Neural progenitor cell (in vitro differentiated cells): ENCODE measurements around the gene ACACA. TPM values are rescaled to one million over a fixed set of nuclear protein-coding genes. Genes with fewer than 3 reads are reported as not detected.

Experiments
- DNase-seq: peaks from one replicate; pipeline ENCODE4 v3.0.0-alpha.2; 2016; ENCODE audit warnings: low spot score
- H2AFZ ChIP-seq: fragments of 200-600 bp; sonication (generic); replicated peaks from 2 replicates; pipeline ENCODE4 v1.6.1; 2016; ENCODE audit warnings: antibody characterized with exemption
- H3F3A ChIP-seq: fragments of 200-600 bp; sonication (generic); 2 replicates; pipeline ENCODE4 v1.6.1; 2016; ENCODE audit warnings: antibody characterized with exemption, low read depth
- H3K27ac ChIP-seq: fragments of 200-600 bp; sonication (generic); 2 replicates; pipeline ENCODE4 v1.5.1; 2016; ENCODE audit warnings: mild to moderate bottlenecking
- H3K27me3 ChIP-seq: fragments of 200-600 bp; sonication (generic); 2 replicates; pipeline ENCODE4 v1.6.1; 2016; ENCODE audit warnings: mild to moderate bottlenecking, moderate library complexity
- H3K36me3 ChIP-seq: fragments of 200-600 bp; sonication (generic); 2 replicates; pipeline ENCODE4 v1.5.1; 2016
- H3K4me1 ChIP-seq: fragments of 200-600 bp; sonication (generic); 2 replicates; pipeline ENCODE4 v1.6.1; 2016; ENCODE audit warnings: mixed run types
- H3K4me2 ChIP-seq: fragments of 200-600 bp; sonication (generic); 2 replicates; pipeline ENCODE4 v1.6.1; 2016
- H3K4me3 ChIP-seq: fragments of 200-600 bp; sonication (generic); 2 replicates; pipeline ENCODE4 v1.5.1; 2016
- H3K79me2 ChIP-seq: fragments of 200-600 bp; sonication (generic); 2 replicates; pipeline ENCODE4 v1.6.1; 2016; ENCODE audit warnings: low read depth
- H3K9ac ChIP-seq: fragments of 200-600 bp; sonication (generic); 2 replicates; pipeline ENCODE4 v1.6.1; 2016
- H3K9me3 ChIP-seq: fragments of 200-600 bp; sonication (generic); 2 replicates; pipeline ENCODE4 v1.5.1; 2016; ENCODE audit warnings: low read depth
- H4K20me1 ChIP-seq: fragments of 200-600 bp; sonication (generic); 2 replicates; pipeline ENCODE4 v1.6.1; 2016; ENCODE audit warnings: low read depth
- H3K27ac Mint-ChIP-seq: 3 replicates; pipeline ENCODE4 v1.8.0; 2021; ENCODE audit warnings: mixed read lengths
- H3K27me3 Mint-ChIP-seq: 2 replicates; pipeline ENCODE4 v1.8.0; 2022; ENCODE audit warnings: low read depth, mild to moderate bottlenecking, inconsistent platforms, moderate library complexity, mixed read lengths; ENCODE audit not compliant: insufficient read depth
- H3K36me3 Mint-ChIP-seq: 3 replicates; pipeline ENCODE4 v1.8.0; 2021; ENCODE audit warnings: mixed read lengths
- H3K4me1 Mint-ChIP-seq: 3 replicates; pipeline ENCODE4 v1.8.0; 2021; ENCODE audit warnings: mixed read lengths
- H3K4me3 Mint-ChIP-seq: 3 replicates; pipeline ENCODE4 v1.8.0; 2021; ENCODE audit warnings: mild to moderate bottlenecking, moderate library complexity, mixed read lengths
- H3K9me3 Mint-ChIP-seq: 3 replicates; pipeline ENCODE4 v1.8.0; 2020; ENCODE audit warnings: mixed read lengths
- CTCF ChIP-seq: fragments of 200-600 bp; sonication (generic); IDR thresholded peaks from 2 replicates; pipeline ENCODE4 v1.5.1; 2017; ENCODE audit warnings: antibody characterized with exemption, mild to moderate bottlenecking
- EZH2 ChIP-seq: fragments of 200-600 bp; sonication (generic); IDR thresholded peaks from 2 replicates; pipeline ENCODE4 v1.6.1; 2017; ENCODE audit warnings: antibody characterized with exemption, mild to moderate bottlenecking, moderate library complexity
- EZH2phosphoT487 ChIP-seq: fragments of 200-600 bp; sonication (generic); IDR thresholded peaks from 2 replicates; pipeline ENCODE4 v1.6.1; 2017; ENCODE audit warnings: antibody characterized with exemption
- total RNA-seq: library from RNA; depleted of rRNA; stranded (reverse); fragments of >200 nt; gene quantifications from 2 replicates; pipeline ENCODE4 v1.2.3, GENCODE V29; 2015; ENCODE audit warnings: low replicate concordance

The ACACA gene
- total RNA-seq, 1 donor from 2014 or later = 88.6 TPM

GRCh38 chr17:37086334-37086733, 320.3 kb downstream of the ACACA start:
- peaks cover 8% of the 10 kb centered on the region for H3K27me3 Mint-ChIP-seq
- no peaks in the 10 kb centered on the region for H3K27me3 ChIP-seq
- H3K9me3 ChIP-seq = no peaks in the 10 kb centered on the region
- H3K36me3 Mint-ChIP-seq = peaks cover 27% of the 10 kb centered on the region
- DNase-seq = no peak
- H2AFZ ChIP-seq = no peak overlapping the region
- TF ChIP-seq EZH2phosphoT487 (no peak), EZH2 (no peak), CTCF (no peak)
- H3K4me3 Mint-ChIP-seq = no peak overlapping the region
- H3K4me1 Mint-ChIP-seq = peaks cover 31% of the 10 kb centered on the region
- H3K36me3 ChIP-seq = peaks cover 8% of the 10 kb centered on the region
- no peaks in the 10 kb centered on the region for H3K9me3 Mint-ChIP-seq
- H4K20me1 ChIP-seq = no peaks in the 10 kb centered on the region
- H3K27ac ChIP-seq = no peak overlapping the region
- no peak overlapping the region for H3K9ac ChIP-seq
- H3K4me3 ChIP-seq = no peak overlapping the region
- H3K4me1 ChIP-seq = peaks cover 30% of the 10 kb centered on the region
- no peaks in the 10 kb centered on the region for H3K79me2 ChIP-seq
- H3F3A ChIP-seq = peaks cover 14% of the 10 kb centered on the region
- no peak overlapping the region for H3K27ac Mint-ChIP-seq
- no peak overlapping the region for H3K4me2 ChIP-seq

- H3K79me2 ChIP-seq = no peaks in the 10 kb centered on the region
- peaks cover 21% of the 10 kb centered on the region for H3K4me1 Mint-ChIP-seq
- no peaks in the 10 kb centered on the region for H3K9me3 ChIP-seq
- no peak overlapping the region for H2AFZ ChIP-seq
- no peaks in the 10 kb centered on the region for H4K20me1 ChIP-seq
- peaks cover 8% of the 10 kb centered on the region for H3K27me3 Mint-ChIP-seq
- H3F3A ChIP-seq = peaks cover 10% of the 10 kb centered on the region
- peaks cover 8% of the 10 kb centered on the region for H3K36me3 ChIP-seq
- no peak overlapping the region for H3K4me2 ChIP-seq
- H3K4me3 Mint-ChIP-seq = no peak overlapping the region
- peaks cover 8% of the 10 kb centered on the region for H3K9me3 Mint-ChIP-seq
- no peak overlapping the region for H3K27ac Mint-ChIP-seq
- H3K9ac ChIP-seq = no peak overlapping the region
- H3K27me3 ChIP-seq = no peaks in the 10 kb centered on the region
- H3K4me3 ChIP-seq = no peak overlapping the region
- H3K4me1 ChIP-seq = peaks cover 26% of the 10 kb centered on the region
- no peak for DNase-seq
- no peak overlapping the region for H3K27ac ChIP-seq
- TF ChIP-seq CTCF (no peak), EZH2phosphoT487 (no peak), EZH2 (no peak)
- peaks cover 24% of the 10 kb centered on the region for H3K36me3 Mint-ChIP-seq
Measured at GRCh38 chr17:37084372-37084771, 322.3 kb downstream of the ACACA start.

GRCh38 chr17:37083456-37083855, 323.2 kb downstream of the ACACA start:
- no peak for DNase-seq
- Histone ChIP-seq H3K9ac (no peak overlapping the region), H3F3A (peaks cover 6% of the 10 kb centered on the region), H3K27ac (no peak overlapping the region), H3K36me3 (peaks cover 8% of the 10 kb centered on the region), H3K27me3 (no peaks in the 10 kb centered on the region), H2AFZ (no peak overlapping the region), H3K4me2 (no peak overlapping the region), H3K79me2 (no peaks in the 10 kb centered on the region), H3K4me1 (peaks cover 19% of the 10 kb centered on the region), H3K4me3 (no peak overlapping the region), H4K20me1 (no peaks in the 10 kb centered on the region), H3K9me3 (no peaks in the 10 kb centered on the region)
- Mint-ChIP-seq H3K9me3 (peaks cover 11% of the 10 kb centered on the region), H3K27me3 (peaks cover 6% of the 10 kb centered on the region), H3K4me3 (no peak overlapping the region), H3K4me1 (peaks cover 12% of the 10 kb centered on the region), H3K27ac (no peak overlapping the region), H3K36me3 (peaks cover 24% of the 10 kb centered on the region)
- no peak for TF ChIP-seq EZH2phosphoT487
- TF ChIP-seq EZH2 = no peak
- no peak for TF ChIP-seq CTCF
